Measurements from ENCODE around the gene IL13.

DNA sequence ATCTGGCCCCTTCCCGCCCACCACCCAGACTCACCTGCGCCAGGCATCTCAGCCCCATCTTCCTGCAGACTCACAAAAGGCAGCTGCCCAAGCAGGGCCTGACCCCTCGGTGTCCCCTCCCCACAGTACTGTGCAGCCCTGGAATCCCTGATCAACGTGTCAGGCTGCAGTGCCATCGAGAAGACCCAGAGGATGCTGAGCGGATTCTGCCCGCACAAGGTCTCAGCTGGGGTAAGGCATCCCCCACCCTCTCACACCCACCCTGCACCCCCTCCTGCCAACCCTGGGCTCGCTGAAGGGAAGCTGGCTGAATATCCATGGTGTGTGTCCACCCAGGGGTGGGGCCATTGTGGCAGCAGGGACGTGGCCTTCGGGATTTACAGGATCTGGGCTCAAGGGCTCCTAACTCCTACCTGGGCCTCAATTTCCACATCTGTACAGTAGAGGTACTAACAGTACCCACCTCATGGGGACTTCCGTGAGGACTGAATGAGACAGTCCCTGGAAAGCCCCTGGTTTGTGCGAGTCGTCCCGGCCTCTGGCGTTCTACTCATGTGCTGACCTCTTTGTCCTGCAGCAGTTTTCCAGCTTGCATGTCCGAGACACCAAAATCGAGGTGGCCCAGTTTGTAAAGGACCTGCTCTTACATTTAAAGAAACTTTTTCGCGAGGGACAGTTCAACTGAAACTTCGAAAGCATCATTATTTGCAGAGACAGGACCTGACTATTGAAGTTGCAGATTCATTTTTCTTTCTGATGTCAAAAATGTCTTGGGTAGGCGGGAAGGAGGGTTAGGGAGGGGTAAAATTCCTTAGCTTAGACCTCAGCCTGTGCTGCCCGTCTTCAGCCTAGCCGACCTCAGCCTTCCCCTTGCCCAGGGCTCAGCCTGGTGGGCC is 1.9 kb downstream of the IL13 start:
- TF ChIP-seq, protein P1, sequence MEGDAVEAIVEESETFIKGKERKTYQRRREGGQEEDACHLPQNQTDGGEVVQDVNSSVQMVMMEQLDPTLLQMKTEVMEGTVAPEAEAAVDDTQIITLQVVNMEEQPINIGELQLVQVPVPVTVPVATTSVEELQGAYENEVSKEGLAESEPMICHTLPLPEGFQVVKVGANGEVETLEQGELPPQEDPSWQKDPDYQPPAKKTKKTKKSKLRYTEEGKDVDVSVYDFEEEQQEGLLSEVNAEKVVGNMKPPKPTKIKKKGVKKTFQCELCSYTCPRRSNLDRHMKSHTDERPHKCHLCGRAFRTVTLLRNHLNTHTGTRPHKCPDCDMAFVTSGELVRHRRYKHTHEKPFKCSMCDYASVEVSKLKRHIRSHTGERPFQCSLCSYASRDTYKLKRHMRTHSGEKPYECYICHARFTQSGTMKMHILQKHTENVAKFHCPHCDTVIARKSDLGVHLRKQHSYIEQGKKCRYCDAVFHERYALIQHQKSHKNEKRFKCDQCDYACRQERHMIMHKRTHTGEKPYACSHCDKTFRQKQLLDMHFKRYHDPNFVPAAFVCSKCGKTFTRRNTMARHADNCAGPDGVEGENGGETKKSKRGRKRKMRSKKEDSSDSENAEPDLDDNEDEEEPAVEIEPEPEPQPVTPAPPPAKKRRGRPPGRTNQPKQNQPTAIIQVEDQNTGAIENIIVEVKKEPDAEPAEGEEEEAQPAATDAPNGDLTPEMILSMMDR (IDR thresholded peaks at IDR 0.05): no peak
- no peak for TF ChIP-seq POLR2A (IDR thresholded peaks at IDR 0.05)
- no peak for TF ChIP-seq EP300 (IDR thresholded peaks at IDR 0.05)
